Measurements from ENCODE around the gene CRLF2. TPM values are rescaled to one million over a fixed set of nuclear protein-coding genes. Genes with fewer than 3 reads are reported as not detected.
"Not testable (repeated sequence)": the region's sequence is repeated elsewhere in the genome, so short reads cannot be mapped to it uniquely, and the experiment has no call there.

CRLF2 gene
- total RNA-seq, 4 donors from 2014 or later = 1.1 TPM; not detected in 3

DNA sequence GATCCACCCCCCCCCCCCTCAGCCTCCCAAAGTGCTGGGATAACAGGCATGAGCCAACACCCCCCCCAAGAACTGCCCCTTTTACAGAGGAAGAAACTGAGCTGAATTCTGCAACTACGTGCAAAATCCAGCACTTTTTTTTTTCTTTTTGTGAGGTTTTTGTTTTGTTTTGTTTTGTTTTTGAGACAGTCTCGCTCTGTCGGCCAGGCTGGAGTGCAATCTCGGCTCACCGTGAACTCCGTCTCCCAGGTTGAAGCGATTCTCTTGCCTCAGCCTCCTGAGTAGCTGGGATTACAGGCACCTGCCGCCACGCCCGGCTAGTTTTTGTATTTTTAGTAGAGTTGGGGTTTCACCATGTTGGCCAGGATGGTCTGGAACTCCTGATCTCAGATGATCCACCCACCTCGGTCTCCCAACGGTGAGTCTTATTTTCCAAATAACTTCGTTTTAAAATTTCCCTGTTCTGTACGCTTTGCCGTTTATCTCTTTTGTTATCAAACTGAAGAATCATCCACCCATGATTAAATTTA is 4.9 kb downstream of the CRLF2 start:
- intact Hi-C loops (cut with DNase I; ENCODE audit: low total_unique reads) = no loop called here
- TF ChIP-seq POLR2A (IDR thresholded peaks at IDR 0.05) = no peak
- TF ChIP-seq, protein P1, sequence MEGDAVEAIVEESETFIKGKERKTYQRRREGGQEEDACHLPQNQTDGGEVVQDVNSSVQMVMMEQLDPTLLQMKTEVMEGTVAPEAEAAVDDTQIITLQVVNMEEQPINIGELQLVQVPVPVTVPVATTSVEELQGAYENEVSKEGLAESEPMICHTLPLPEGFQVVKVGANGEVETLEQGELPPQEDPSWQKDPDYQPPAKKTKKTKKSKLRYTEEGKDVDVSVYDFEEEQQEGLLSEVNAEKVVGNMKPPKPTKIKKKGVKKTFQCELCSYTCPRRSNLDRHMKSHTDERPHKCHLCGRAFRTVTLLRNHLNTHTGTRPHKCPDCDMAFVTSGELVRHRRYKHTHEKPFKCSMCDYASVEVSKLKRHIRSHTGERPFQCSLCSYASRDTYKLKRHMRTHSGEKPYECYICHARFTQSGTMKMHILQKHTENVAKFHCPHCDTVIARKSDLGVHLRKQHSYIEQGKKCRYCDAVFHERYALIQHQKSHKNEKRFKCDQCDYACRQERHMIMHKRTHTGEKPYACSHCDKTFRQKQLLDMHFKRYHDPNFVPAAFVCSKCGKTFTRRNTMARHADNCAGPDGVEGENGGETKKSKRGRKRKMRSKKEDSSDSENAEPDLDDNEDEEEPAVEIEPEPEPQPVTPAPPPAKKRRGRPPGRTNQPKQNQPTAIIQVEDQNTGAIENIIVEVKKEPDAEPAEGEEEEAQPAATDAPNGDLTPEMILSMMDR (IDR thresholded peaks at IDR 0.05) = no peak
- no peak overlapping the region for H3K4me3 ChIP-seq (ENCODE audit: low read depth, poor library complexity, severe bottlenecking)
- peak in 1 of 2 donors; percentile 36 for DNase-seq (ENCODE audit: low spot score in 2 of 2)
- WGBS, 2 donors = 41 to 55% methylated on average over 15 of the region's 15 CpGs

DNA sequence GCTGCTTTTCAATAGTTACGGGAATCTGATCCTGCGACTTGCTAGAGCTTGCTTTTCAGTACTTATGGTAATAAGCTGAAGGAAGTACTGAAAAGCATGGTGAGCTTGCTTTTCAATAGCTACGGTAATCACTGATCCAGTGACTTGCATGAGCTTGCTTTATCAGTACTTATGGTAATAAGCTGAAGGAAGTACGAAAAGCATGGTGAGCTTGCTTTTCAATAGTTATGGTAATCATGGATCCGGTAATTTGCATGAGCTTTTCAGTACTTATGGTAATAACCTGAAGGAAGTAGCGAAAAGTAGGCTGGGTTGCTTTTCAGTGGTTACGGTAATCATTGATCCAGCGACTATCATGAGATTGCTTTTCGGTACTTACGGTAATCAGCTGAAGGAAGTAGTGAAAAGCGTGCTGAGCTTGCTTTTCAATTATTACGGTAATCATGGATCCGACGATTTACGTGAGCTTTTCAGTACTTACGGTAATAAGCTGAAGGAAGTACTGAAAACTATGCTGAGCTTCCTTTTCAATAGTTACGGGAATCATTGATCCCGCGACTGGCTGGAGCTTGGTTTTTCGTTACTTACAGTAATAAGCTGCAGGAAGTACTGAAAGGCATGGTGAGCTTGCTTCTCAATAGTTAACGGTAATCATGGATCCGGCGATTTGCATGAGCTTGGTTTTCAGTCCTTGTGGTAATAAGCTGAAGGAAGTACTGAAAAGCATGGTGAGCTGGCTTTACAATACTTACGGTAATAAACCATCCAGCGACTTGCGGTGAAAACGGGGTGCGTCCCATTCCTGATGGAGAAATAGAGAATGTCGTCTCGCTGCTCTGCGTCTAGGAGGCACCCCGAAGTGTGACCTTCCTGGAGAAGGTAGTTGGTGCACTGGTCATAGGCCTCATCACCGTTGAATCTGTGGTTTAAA is 6.5 kb downstream of the CRLF2 start:
- 1 to 2% methylated on average over 33 of the region's 33 CpGs for WGBS, 2 donors
- intact Hi-C loops (cut with DNase I; ENCODE audit: low total_unique reads) = no loop called here
- DNase-seq (ENCODE audit: low spot score in 2 of 2) = peak in 1 of 2 donors; percentile 82
- no peak for TF ChIP-seq POLR2A (IDR thresholded peaks at IDR 0.05)
- TF ChIP-seq, protein P1 (IDR thresholded peaks at IDR 0.05) = no peak
- no peak overlapping the region for H3K4me3 ChIP-seq (ENCODE audit: low read depth, poor library complexity, severe bottlenecking)

DNA sequence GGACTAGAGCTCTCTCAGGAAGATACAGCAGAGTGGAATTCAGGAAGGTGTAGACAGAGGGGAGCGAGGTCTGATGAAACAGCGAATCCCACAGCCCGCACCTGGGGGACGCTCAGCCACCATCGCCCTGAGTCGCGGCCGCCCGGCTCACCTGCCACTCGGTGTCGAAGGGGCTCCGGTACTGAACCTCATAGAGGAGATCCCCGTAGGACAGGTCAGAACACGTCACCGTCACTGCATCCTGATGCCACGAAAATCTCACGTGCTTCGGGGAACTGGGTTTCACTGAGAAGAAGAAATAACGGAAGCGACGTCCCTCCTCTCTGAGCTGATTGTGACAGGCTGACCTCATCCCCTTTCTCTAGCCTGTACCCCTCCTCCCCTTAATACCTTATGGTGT is 10.2 kb downstream of the CRLF2 start:
- WGBS, 2 donors = 70 to 80% methylated on average over 21 of the region's 21 CpGs
- TF ChIP-seq POLR2A (IDR thresholded peaks at IDR 0.05) = no peak
- intact Hi-C loops (cut with DNase I; ENCODE audit: low total_unique reads) = no loop called here
- peak in 1 of 2 donors; percentile 45 for DNase-seq (ENCODE audit: low spot score in 2 of 2)
- no peak overlapping the region for H3K4me3 ChIP-seq (ENCODE audit: low read depth, poor library complexity, severe bottlenecking)

DNA sequence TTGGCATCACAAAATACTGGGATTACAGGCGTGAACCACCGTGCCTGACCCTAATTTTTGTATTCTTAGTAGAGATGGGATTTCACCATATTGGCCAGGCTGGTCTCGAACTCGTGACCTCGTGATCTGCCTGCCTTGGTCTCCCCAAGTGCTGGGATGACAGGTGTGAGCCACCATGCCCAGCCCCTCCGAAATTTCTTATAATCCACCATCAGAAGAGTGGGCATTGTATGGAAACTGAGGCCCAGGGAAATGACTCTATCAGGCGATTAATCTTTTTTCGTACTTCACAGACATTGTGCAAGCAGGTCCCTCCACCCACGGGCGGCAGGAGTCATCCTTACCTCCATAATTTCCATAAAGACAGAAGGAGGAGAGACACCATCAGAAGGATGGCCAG is 16.0 kb downstream of the CRLF2 start:
- peak in 1 of 2 donors; percentile 60 for DNase-seq (ENCODE audit: low spot score in 2 of 2)
- WGBS, 2 donors = 82% methylated on average over 10 of the region's 10 CpGs
- H3K4me3 ChIP-seq (ENCODE audit: low read depth, poor library complexity, severe bottlenecking) = no peak overlapping the region
- TF ChIP-seq, protein P1 (IDR thresholded peaks at IDR 0.05) = no peak
- intact Hi-C loops (cut with DNase I; ENCODE audit: low total_unique reads) = no loop called here

DNA sequence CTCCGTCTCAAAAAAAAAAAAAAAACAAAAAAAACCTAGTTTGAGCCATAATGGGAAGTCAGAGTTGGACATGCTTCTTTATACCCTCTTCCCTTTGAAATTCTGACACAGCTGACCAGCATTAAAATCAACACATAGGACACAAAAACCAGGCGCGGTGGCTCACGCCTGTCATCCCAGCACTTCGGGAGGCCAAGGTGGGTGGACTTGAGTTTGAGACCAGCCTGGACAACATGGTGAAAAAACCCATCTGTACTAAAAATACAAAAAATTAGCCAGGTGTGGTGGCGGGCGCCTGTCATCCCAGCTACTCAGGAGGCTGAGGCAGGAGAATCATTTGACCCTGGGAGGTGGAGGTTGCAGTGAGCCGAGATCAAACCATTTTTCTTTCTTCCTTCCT is 20.3 kb downstream of the CRLF2 start:
- peak in 1 of 2 donors; percentile 50 for DNase-seq (ENCODE audit: low spot score in 2 of 2)
- H3K4me3 ChIP-seq (ENCODE audit: low read depth, poor library complexity, severe bottlenecking); intact Hi-C loops (cut with DNase I; ENCODE audit: low total_unique reads): not testable (repeated sequence)
- 81 to 83% methylated on average over 7 to 8 of the region's 8 CpGs for WGBS, 2 donors

DNA sequence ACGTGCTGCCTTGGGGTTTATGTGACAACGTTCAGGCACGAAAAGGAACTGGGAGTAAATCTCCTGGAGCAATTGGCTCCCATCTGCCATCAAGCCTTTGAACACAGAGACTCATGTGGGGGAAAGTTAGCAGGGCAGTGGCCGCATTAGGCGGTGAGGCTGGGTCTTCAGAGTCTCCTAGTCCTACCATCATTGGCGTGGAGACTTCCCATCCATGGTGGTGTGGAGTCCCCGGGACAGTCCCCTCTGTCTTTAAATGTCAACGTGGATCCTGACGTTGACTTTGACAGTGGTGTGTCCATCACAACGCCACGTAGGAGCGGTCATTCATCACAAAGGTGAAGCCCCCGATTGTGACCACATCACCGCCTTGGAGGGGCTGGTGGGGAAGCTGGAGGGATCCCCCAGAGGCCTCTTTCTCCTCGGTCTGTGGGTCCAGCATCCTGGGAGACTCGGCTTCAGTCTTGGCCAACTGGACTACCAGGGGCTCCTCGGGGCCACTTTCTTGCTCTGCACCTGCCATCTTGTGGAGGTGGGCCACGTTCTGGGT is 21.8 kb downstream of the CRLF2 start:
- 76 to 81% methylated on average over 18 of the region's 18 CpGs for WGBS, 2 donors
- peak in 1 of 2 donors; percentile 49 for DNase-seq (ENCODE audit: low spot score in 2 of 2)
- TF ChIP-seq, protein P1 (IDR thresholded peaks at IDR 0.05) = no peak
- no peak for TF ChIP-seq POLR2A (IDR thresholded peaks at IDR 0.05)
- no peak overlapping the region for H3K4me3 ChIP-seq (ENCODE audit: low read depth, poor library complexity, severe bottlenecking)
- intact Hi-C loops (cut with DNase I; ENCODE audit: low total_unique reads) = no loop called here

Measured in lower leg skin (tissue), 4 donors.